HG02885 (cell line): ENCODE measurements around the gene TIMP4.

Source experiments
- ATAC-seq: cut with Tn5 transposase; IDR thresholded peaks from one replicate; pipeline ENCODE4 v1.9.1; 2021; ENCODE audit warnings: mild to moderate bottlenecking; ENCODE audit not compliant: unreplicated experiment, poor library complexity

The TIMP4 gene

DNA sequence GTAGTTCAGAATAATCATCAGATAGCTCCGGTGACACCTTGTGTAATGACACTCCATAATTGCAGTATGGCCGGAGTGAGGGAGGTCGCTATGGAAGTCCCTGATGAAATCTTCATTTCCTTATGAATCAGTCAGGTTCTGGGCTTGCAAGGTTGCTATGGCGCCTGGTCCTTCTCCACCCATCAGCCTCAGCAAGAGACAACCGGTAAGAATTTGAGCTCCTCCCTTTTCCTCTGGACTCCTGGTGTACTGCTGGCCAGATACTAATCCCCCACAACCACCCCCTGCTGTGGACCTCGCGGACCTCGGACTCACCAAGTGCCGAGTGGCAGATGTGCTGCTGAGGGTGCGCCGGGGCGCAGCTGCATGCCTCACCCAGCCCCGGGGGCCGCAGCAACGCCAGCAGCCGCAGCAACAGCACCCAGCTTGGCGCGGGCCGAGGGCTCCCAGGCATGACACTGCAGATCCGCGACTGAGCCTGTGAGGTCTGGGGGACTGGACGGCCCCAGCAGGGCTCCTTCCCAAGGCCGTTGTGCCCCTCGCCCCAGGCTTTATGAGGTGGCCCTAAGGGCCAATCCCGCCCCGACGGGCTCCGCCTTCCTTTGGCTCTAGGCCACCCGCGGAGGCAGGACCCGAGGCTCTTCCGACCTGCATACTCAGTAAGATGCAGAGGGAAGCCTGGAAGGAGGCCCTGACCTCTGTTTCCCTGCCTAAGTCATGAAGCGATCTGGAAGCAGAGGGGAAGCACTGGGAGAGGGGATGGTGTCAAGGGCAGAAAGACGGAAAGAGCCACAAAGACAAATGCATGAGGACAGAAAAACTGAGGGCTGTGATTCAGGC, at the start of gene TIMP4:
TIMP4 (minus strand) TSS at position 526 of the 840 bp plus-strand sequence; CDS start at position 454, 72 bp downstream.
- ATAC-seq: no peak

- ATAC-seq: no peak
Observed at GRCh38 chr3:12205171-12205570, 46.5 kb upstream of the TIMP4 start.

- no peak for ATAC-seq
Observed at GRCh38 chr3:12201813-12202212, 43.1 kb upstream of the TIMP4 start.

GRCh38 chr3:12198301-12198700, 39.6 kb upstream of the TIMP4 start:
- ATAC-seq: no peak

GRCh38 chr3:12197475-12197874, 38.8 kb upstream of the TIMP4 start:
- peak; percentile 38 for ATAC-seq

- ATAC-seq: no peak
Observed at GRCh38 chr3:12196684-12197083, 38.0 kb upstream of the TIMP4 start.

- ATAC-seq: no peak
Observed at GRCh38 chr3:12195231-12195630, 36.5 kb upstream of the TIMP4 start.

- peak; percentile 70 for ATAC-seq
Observed at GRCh38 chr3:12194669-12195161, 36.0 kb upstream of the TIMP4 start.

- ATAC-seq: peak; percentile 31
Observed at GRCh38 chr3:12194209-12194608, 35.5 kb upstream of the TIMP4 start.

- peak; percentile 66 for ATAC-seq
Observed at GRCh38 chr3:12193485-12194165, 34.9 kb upstream of the TIMP4 start.

DNA sequence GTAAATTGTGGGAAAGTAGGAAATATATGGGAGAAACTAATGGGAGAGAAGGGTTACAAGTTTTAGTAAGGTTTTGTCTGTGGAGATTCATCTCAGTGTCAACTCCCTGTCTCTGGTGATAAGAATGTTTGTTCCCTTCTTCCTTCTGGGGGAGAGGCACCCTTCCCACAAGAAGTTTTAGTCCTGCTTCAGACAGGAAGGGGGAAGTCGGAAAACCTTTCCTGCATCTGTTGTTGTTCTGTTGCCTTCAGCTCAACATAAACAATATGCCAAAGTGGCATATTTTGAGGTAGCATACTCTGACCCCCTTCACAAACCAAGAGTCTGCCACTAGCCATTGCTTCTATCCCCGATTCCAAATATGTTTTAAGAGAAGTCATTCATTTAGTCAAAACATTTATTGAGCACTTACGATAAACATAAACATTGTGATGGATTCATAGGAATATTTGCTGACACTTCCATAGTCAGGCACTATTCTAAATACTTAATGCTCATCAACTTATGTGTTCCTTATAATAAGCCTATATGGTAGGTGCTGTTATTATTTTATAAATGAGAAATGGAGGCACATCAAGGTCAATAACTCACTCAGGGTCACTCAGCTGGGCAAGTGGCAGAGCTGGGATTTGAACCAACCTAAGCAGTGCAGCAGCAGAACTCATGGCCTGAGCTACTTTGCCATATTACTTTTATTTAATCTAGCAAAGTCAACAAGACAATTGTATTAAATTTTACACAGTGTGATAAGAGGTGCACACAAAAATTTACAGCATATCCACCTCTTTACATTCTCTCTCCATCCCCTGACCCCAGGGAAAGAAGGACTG, 34.2 kb upstream of the TIMP4 start:
- ATAC-seq: no peak

GRCh38 chr3:12192173-12192572, 33.5 kb upstream of the TIMP4 start:
- no peak for ATAC-seq

- ATAC-seq: no peak
Observed at GRCh38 chr3:12191559-12191958, 32.8 kb upstream of the TIMP4 start.

- ATAC-seq: no peak
Observed at GRCh38 chr3:12190832-12191231, 32.1 kb upstream of the TIMP4 start.

DNA sequence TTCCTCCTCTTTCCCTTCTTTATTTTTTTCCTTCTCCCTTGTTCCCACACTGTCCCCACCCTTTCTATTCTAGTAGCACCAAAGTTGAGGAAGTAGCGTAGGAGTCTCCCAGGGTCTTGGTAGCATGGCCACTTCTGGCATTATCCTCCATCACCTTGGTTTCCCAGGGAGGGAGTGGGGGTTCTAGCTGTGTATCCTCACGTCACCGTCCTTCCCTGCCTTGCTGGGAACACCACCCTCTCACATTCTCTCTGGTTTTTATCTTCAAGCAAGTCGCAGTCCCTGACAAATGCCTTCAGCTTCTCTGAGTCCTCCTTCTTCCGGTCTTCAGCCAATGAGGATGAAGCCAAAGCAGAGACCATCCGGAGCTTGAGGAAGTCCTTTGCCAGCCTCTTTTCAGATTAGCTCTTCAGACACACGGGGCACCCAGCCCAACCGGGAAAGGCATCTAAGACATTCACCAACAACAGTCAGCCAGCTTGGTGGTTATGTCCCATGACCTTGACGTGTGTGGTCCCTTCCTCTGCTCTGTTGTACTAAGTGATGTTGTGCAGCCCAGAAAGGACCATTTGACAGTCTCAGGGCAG, 31.6 kb upstream of the TIMP4 start:
- ATAC-seq: no peak

GRCh38 chr3:12188681-12189287, 30.1 kb upstream of the TIMP4 start:
- no peak for ATAC-seq

GRCh38 chr3:12188328-12188648, 29.6 kb upstream of the TIMP4 start:
- peak; percentile 10 for ATAC-seq

DNA sequence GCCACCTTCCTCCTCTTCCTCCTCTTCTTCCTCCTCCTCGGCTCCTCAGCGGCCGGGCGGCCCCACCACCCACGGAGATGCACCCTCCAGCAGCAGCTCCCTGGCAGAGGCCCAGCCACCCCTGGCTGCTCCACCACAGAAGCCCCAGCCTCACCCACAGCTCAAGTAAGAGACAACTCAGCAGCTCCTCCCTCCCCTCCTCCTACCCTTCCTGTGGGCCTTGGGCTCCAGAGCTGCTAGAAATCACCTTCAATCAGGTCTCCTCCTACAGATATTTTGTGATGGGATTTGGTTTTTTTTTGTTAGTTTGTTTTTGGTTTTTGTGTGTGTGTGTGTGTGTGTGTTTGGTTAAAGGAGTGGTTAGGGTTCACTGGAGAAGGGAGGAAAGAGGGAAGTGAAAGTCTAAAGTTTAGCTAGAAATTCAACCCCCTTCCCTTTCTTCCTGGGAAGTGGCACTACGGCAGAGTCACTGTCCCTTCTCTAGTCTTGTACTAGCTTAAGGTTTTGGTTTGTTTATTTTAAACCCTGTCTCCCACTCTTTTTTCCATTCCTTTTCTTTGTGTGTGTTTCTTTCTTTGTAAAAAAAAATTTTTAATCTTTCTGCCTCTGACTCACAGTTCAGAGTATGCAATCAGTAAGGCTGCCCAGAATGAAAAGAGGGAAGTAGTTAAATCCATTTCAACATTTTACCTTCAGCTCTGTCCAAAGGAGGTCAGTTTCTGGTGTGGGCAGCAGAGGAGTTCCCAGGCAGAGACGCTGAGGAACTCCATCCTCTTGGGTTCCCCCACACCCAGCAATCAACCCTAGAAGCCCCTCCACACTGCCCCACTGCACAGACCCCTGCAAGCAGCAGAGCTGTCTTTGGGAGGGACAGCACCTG, 29.0 kb upstream of the TIMP4 start:
- ATAC-seq: peak; percentile 74
